SK-N-SH (cell line): ENCODE measurements around the gene ATM. TPM values are rescaled to one million over a fixed set of nuclear protein-coding genes. Genes with fewer than 3 reads are reported as not detected.
"Not testable (repeated sequence)": the region's sequence is repeated elsewhere in the genome, so short reads cannot be mapped to it uniquely, and the experiment has no call there.

Source experiments
- CTCF ChIA-PET: fragments of 300-600, 350-600 bp; formaldehyde crosslinking; extraction: SDS; loops from one replicate; lab custom pipeline; 2021; lab: Yijun Ruan, JAX
- POLR2A ChIA-PET: fragments of 350-600 bp; sonication (Branson Sonifier 250); formaldehyde crosslinking; extraction: SDS; loops from one replicate; lab custom pipeline; 2020; ENCODE audit warnings: antibody characterized with exemption, inconsistent platforms; lab: Yijun Ruan, JAX
- DNase-seq: peaks from one replicate; pipeline ENCODE4 v3.0.0; 2012
- H2AFZ ChIP-seq: fragments of 200-600 bp; sonication (generic); 2 replicates; pipeline ENCODE4 v1.8.1; 2016; ENCODE audit warnings: antibody characterized with exemption, mild to moderate bottlenecking, low read depth
- H3F3A ChIP-seq: fragments of 200-600 bp; sonication (generic); replicated peaks from 2 replicates; pipeline ENCODE3; 2016; ENCODE audit warnings: antibody characterized with exemption, mild to moderate bottlenecking; ENCODE audit not compliant: insufficient read depth
- H3K27ac ChIP-seq, 2 experiments: fragments of 200-500 bp in 1 of 2; fragments of 200-600 bp in 1 of 2; sonication (Bioruptor generic) in 1 of 2; sonication (generic), shearing (Covaris generic) in 1 of 2; 2 replicates each; pipeline versions ENCODE4 v1.5.1 to v1.6.1; 2014 to 2016; ENCODE audit warnings: low read depth in 2 of 2, inconsistent platforms in 1 of 2, low read length in 1 of 2, mild to moderate bottlenecking in 1 of 2, mixed read lengths in 1 of 2
- H3K27me3 ChIP-seq: fragments of 200-600 bp; sonication (generic), shearing (Covaris generic); 2 replicates; pipeline ENCODE4 v1.6.1; 2016; ENCODE audit warnings: mixed run types; ENCODE audit not compliant: insufficient read depth
- H3K36me3 ChIP-seq, 2 experiments: fragments of 200-500 bp in 1 of 2; fragments of 200-600 bp in 1 of 2; sonication (Bioruptor generic) in 1 of 2; sonication (generic) in 1 of 2; replicated peaks in 1 of 2; 2 replicates each; pipeline versions ENCODE3 to v1.5.1; 2014 to 2016; ENCODE audit warnings: low read length in 1 of 2, mild to moderate bottlenecking in 1 of 2; ENCODE audit not compliant: insufficient read depth in 2 of 2, control insufficient read depth in 1 of 2
- H3K4me1 ChIP-seq, 2 experiments: fragments of 200-500 bp in 1 of 2; fragments of 200-600 bp in 1 of 2; sonication (Bioruptor generic) in 1 of 2; sonication (generic), shearing (Covaris generic) in 1 of 2; 2 replicates each; pipeline versions ENCODE4 v1.5.1 to v1.6.1; 2014 to 2016; ENCODE audit warnings: low read depth in 1 of 2, low read length in 1 of 2, mixed run types in 1 of 2; ENCODE audit not compliant: insufficient read depth in 2 of 2, control insufficient read depth in 1 of 2
- H3K4me2 ChIP-seq: fragments of 200-600 bp; sonication (generic), shearing (Covaris generic); 2 replicates; pipeline ENCODE4 v1.6.1; 2017; ENCODE audit warnings: mixed run types
- H3K4me3 ChIP-seq, 2 experiments: fragments of 200-500 bp in 1 of 2; fragments of 200-600 bp in 1 of 2; sonication (Bioruptor generic) in 1 of 2; sonication (generic), shearing (Covaris generic) in 1 of 2; 2 replicates each; pipeline versions ENCODE4 v1.5.1 to v1.8.1; 2014 to 2016; ENCODE audit warnings: low read depth in 2 of 2, inconsistent platforms in 1 of 2, low read length in 1 of 2, mild to moderate bottlenecking in 1 of 2, mixed read lengths in 1 of 2, moderate library complexity in 1 of 2
- H3K79me2 ChIP-seq: fragments of 200-600 bp; sonication (generic); 2 replicates; pipeline ENCODE4 v1.8.1; 2017; ENCODE audit warnings: mild to moderate bottlenecking; ENCODE audit not compliant: insufficient read depth
- H3K9ac ChIP-seq: fragments of 200-600 bp; sonication (generic); 2 replicates; pipeline ENCODE4 v1.6.1; 2017; ENCODE audit warnings: mixed run types
- H3K9me2 ChIP-seq: fragments of 200-600 bp; sonication (generic); 2 replicates; pipeline ENCODE4 v1.6.1; 2017; ENCODE audit warnings: mixed run types
- H3K9me3 ChIP-seq: fragments of 200-600 bp; sonication (generic); 2 replicates; pipeline ENCODE4 v1.6.1; 2017; ENCODE audit warnings: mixed run types, mild to moderate bottlenecking, moderate library complexity
- H4K20me1 ChIP-seq: fragments of 200-600 bp; sonication (generic); 2 replicates; pipeline ENCODE4 v1.6.1; 2017; ENCODE audit warnings: mild to moderate bottlenecking, mixed run types; ENCODE audit not compliant: insufficient read depth
- CHD2 ChIP-seq: fragments of 150-350 bp; IDR thresholded peaks from 2 replicates; pipeline ENCODE4 v1.6.1; 2018; ENCODE audit warnings: low read length; ENCODE audit not compliant: partially characterized antibody
- ELF1 ChIP-seq: IDR thresholded peaks from 2 replicates; pipeline ENCODE4 v1.4.0; 2012
- EP300 ChIP-seq, 2 experiments: IDR thresholded peaks; 2 replicates each; pipeline versions ENCODE4 v1.4.0 to v1.6.1; 2012; ENCODE audit warnings: borderline replicate concordance in 1 of 2, low read depth in 1 of 2, low read length in 1 of 2
- EZH2phosphoT487 ChIP-seq: fragments of 200-600 bp; sonication (generic); IDR thresholded peaks from 2 replicates; pipeline ENCODE4 v1.6.1; 2017; ENCODE audit warnings: low read depth, mixed run types, mild to moderate bottlenecking, antibody characterized with exemption, moderate library complexity, borderline replicate concordance
- FOXJ3 ChIP-seq: sonication (generic); formaldehyde crosslinking; IDR thresholded peaks from 2 replicates; pipeline ENCODE4 v1.5.1; 2020; ENCODE audit warnings: mild to moderate bottlenecking, missing genetic modification reagents
- GATA2 ChIP-seq: sonication (generic); formaldehyde crosslinking; IDR thresholded peaks from 2 replicates; pipeline ENCODE4 v1.5.0; 2020; ENCODE audit warnings: mild to moderate bottlenecking, missing genetic modification reagents
- JUND ChIP-seq: IDR thresholded peaks from 2 replicates; pipeline ENCODE4 v1.4.0; 2012
- MXI1 ChIP-seq: IDR thresholded peaks from 2 replicates; pipeline ENCODE4 v1.6.1; 2012; ENCODE audit warnings: mild to moderate bottlenecking, low read depth, low read length, improper control_type of control experiment
- NRF1 ChIP-seq: IDR thresholded peaks from 2 replicates; pipeline ENCODE4 v1.6.1; 2012; ENCODE audit warnings: low read depth, mild to moderate bottlenecking, low read length
- SMC3 ChIP-seq: IDR thresholded peaks from 2 replicates; pipeline ENCODE4 v1.6.1; 2012; ENCODE audit warnings: low read depth, low read length, improper control_type of control experiment
- TAF1 ChIP-seq: IDR thresholded peaks from 2 replicates; pipeline ENCODE4 v1.6.1; 2012; ENCODE audit warnings: low read depth, mild to moderate bottlenecking, low read length, moderate library complexity, borderline replicate concordance
- TCF12 ChIP-seq: IDR thresholded peaks from 2 replicates; pipeline ENCODE4 v1.4.0; 2012
- TEAD4 ChIP-seq: IDR thresholded peaks from 2 replicates; pipeline ENCODE4 v1.4.0; 2012; ENCODE audit warnings: mild to moderate bottlenecking, borderline replicate concordance; ENCODE audit not compliant: insufficient read depth
- WGBS: methylation state at CpG from one replicate; pipeline ENCODE4 v1.1.6; 2017; ENCODE audit warnings: low lambda C conversion rate; 5-methylcytosine and 5-hydroxymethylcytosine counted together
- polyA plus RNA-seq, 3 experiments: library from polyadenylated mRNA; depleted of rRNA; stranded (reverse); fragments of >200 nt; gene quantifications; 2 replicates each; pipeline ENCODE4 v1.2.3, GENCODE V29; 2012
- TF ChIP-seq, protein P1 (sequence below): IDR thresholded peaks from 2 replicates; pipeline ENCODE4 v1.4.0; 2012; ENCODE audit warnings: low read depth, borderline replicate concordance
- TF ChIP-seq, protein P2 (sequence below): IDR thresholded peaks from 2 replicates; pipeline ENCODE4 v1.6.1; 2012; ENCODE audit warnings: mild to moderate bottlenecking, low read depth, low read length, moderate library complexity
- TF ChIP-seq, protein P3 (sequence below): fragments of 200-600 bp; sonication (generic); IDR thresholded peaks from 2 replicates; pipeline ENCODE4 v1.6.1; 2017; ENCODE audit warnings: antibody characterized with exemption, mild to moderate bottlenecking, moderate library complexity
- TF ChIP-seq, protein P4 (sequence below): fragments of 150-350 bp; IDR thresholded peaks from 2 replicates; pipeline ENCODE4 v1.6.1; 2017; ENCODE audit warnings: antibody characterized with exemption, low read length, low read depth, borderline replicate concordance

ATM gene
- polyA plus RNA-seq, 1 of the 3 experiments (the other 2 are of a cell fraction) = 14.1 TPM

DNA sequence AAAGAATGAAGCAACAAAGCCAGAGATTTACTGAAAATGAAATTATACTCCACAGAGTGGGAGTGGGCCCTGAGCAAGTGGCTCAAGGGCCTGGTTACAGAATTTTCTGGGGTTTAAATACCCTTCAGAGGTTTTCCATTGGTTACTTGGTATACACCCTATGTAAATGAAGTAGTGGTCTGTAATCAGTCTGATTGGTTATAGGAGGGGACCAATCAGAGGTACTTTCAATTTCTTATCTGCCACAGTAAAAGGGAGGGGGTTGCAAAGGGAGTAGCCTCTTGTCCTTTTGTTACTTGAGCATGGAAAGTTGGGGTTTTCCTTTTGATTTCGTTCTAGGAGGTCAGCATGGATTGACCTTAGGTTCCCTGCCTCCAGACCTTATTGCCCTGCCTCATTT lies 63.5 kb downstream of the ATM start (continued):
- TF ChIP-seq MXI1 (no peak), TCF12 (no peak), GATA2 (CRISPR knock-in tag) (no peak), NRF1 (no peak)

DNA sequence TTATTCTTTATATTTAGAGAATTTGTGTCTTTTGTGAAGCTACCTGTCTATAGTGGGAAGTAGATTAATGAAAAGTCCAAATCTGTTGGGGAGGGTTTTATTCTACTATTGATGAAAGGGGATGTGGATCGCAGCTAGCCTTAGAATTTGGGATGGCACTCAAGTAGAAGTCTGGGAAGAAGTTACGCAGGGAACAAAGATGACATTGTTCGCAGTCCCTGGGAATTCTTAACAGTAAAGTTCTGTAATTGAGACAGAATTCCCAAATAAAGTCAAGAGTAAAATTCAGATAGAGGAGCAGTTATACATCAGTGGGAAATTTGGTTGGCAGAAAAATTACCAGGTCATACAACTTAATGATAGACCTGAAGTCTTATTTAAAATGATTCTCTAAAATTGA lies 64.1 kb downstream of the ATM start:
- H3K9me2 ChIP-seq = no peaks in the 10 kb centered on the region
- H3K4me3 ChIP-seq = no peak overlapping the region
- no peak overlapping the region for H3K4me2 ChIP-seq
- no peaks in the 10 kb centered on the region for H3K4me1 ChIP-seq
- no peaks in the 10 kb centered on the region for H3K79me2 ChIP-seq
- TF ChIP-seq NRF1 = no peak
- TF ChIP-seq, protein P1, sequence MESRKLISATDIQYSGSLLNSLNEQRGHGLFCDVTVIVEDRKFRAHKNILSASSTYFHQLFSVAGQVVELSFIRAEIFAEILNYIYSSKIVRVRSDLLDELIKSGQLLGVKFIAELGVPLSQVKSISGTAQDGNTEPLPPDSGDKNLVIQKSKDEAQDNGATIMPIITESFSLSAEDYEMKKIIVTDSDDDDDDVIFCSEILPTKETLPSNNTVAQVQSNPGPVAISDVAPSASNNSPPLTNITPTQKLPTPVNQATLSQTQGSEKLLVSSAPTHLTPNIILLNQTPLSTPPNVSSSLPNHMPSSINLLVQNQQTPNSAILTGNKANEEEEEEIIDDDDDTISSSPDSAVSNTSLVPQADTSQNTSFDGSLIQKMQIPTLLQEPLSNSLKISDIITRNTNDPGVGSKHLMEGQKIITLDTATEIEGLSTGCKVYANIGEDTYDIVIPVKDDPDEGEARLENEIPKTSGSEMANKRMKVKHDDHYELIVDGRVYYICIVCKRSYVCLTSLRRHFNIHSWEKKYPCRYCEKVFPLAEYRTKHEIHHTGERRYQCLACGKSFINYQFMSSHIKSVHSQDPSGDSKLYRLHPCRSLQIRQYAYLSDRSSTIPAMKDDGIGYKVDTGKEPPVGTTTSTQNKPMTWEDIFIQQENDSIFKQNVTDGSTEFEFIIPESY = no peak
- TF ChIP-seq FOXJ3 (CRISPR knock-in tag) = no peak
- no peak for TF ChIP-seq EP300 (IDR thresholded peaks at IDR 0.05; ENCODE audit: borderline replicate concordance in 1 of 2, low read depth in 1 of 2, low read length in 1 of 2)
- TF ChIP-seq, protein P2, sequence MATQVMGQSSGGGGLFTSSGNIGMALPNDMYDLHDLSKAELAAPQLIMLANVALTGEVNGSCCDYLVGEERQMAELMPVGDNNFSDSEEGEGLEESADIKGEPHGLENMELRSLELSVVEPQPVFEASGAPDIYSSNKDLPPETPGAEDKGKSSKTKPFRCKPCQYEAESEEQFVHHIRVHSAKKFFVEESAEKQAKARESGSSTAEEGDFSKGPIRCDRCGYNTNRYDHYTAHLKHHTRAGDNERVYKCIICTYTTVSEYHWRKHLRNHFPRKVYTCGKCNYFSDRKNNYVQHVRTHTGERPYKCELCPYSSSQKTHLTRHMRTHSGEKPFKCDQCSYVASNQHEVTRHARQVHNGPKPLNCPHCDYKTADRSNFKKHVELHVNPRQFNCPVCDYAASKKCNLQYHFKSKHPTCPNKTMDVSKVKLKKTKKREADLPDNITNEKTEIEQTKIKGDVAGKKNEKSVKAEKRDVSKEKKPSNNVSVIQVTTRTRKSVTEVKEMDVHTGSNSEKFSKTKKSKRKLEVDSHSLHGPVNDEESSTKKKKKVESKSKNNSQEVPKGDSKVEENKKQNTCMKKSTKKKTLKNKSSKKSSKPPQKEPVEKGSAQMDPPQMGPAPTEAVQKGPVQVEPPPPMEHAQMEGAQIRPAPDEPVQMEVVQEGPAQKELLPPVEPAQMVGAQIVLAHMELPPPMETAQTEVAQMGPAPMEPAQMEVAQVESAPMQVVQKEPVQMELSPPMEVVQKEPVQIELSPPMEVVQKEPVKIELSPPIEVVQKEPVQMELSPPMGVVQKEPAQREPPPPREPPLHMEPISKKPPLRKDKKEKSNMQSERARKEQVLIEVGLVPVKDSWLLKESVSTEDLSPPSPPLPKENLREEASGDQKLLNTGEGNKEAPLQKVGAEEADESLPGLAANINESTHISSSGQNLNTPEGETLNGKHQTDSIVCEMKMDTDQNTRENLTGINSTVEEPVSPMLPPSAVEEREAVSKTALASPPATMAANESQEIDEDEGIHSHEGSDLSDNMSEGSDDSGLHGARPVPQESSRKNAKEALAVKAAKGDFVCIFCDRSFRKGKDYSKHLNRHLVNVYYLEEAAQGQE = no peak
- no peak for TF ChIP-seq TAF1
- TF ChIP-seq CHD2 = no peak
- no peak for TF ChIP-seq SMC3
- TF ChIP-seq GATA2 (CRISPR knock-in tag) = no peak
- no peak for TF ChIP-seq EZH2phosphoT487
- no peak for TF ChIP-seq JUND
- TF ChIP-seq, protein P3, sequence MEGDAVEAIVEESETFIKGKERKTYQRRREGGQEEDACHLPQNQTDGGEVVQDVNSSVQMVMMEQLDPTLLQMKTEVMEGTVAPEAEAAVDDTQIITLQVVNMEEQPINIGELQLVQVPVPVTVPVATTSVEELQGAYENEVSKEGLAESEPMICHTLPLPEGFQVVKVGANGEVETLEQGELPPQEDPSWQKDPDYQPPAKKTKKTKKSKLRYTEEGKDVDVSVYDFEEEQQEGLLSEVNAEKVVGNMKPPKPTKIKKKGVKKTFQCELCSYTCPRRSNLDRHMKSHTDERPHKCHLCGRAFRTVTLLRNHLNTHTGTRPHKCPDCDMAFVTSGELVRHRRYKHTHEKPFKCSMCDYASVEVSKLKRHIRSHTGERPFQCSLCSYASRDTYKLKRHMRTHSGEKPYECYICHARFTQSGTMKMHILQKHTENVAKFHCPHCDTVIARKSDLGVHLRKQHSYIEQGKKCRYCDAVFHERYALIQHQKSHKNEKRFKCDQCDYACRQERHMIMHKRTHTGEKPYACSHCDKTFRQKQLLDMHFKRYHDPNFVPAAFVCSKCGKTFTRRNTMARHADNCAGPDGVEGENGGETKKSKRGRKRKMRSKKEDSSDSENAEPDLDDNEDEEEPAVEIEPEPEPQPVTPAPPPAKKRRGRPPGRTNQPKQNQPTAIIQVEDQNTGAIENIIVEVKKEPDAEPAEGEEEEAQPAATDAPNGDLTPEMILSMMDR = no peak
- no peak for TF ChIP-seq MXI1
- no peak for TF ChIP-seq ELF1
- no peak for TF ChIP-seq TCF12
- TF ChIP-seq, protein P4, sequence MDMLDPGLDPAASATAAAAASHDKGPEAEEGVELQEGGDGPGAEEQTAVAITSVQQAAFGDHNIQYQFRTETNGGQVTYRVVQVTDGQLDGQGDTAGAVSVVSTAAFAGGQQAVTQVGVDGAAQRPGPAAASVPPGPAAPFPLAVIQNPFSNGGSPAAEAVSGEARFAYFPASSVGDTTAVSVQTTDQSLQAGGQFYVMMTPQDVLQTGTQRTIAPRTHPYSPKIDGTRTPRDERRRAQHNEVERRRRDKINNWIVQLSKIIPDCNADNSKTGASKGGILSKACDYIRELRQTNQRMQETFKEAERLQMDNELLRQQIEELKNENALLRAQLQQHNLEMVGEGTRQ = no peak
- TF ChIP-seq TEAD4 = no peak
- ChIA-PET CTCF (no interaction called here), POLR2A (no interaction called here)
- no peaks in the 10 kb centered on the region for H3K27me3 ChIP-seq
- no peaks in the 10 kb centered on the region for H3K9me3 ChIP-seq
- no peaks in the 10 kb centered on the region for H3F3A ChIP-seq
- no peak overlapping the region for H3K27ac ChIP-seq
- no peaks in the 10 kb centered on the region for H4K20me1 ChIP-seq
- no peak for DNase-seq
- H3K9ac ChIP-seq = no peak overlapping the region
- H2AFZ ChIP-seq = no peak overlapping the region
- WGBS = 96% methylated on average over 3 of the region's 3 CpGs
- peaks cover 68 to 76% of the 10 kb centered on the region in 2 experiments for H3K36me3 ChIP-seq

DNA sequence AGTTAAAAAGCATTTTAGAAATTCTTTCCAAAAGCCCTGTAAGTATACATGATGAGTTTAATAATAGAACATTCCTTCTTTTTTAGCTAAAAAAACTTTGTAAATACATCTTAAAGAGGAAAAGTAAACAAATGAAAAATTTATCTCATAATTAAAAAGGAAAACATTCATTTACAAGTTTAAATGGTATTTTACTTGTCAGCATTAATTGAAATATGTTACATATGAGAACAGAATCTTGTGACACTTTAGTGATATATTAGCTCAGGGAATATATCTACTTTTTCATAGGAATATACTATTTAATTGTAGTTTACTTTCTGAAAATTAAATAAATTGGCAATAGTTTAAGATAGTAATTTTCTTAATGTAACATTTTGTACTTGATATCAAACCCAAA lies 66.2 kb downstream of the ATM start:
- H4K20me1 ChIP-seq, H2AFZ ChIP-seq, H3K4me1 ChIP-seq, H3K79me2 ChIP-seq, H3K4me3 ChIP-seq, H3K27ac ChIP-seq, DNase-seq, H3K9ac ChIP-seq, H3K27me3 ChIP-seq, H3K9me2 ChIP-seq, H3K9me3 ChIP-seq, POLR2A ChIA-PET, H3K4me2 ChIP-seq, H3F3A ChIP-seq: not testable (repeated sequence)
- CTCF ChIA-PET = interaction anchor here (1.4 to 2.2 kb wide), 2 partner anchors 11 to 360 kb away, joined by 3 to 4 read pairs; no protein-coding TSS in a partner anchor
- peaks cover 58 to 73% of the 10 kb centered on the region in 2 experiments for H3K36me3 ChIP-seq
